WTC11 (cell line): ENCODE results near the gene USH2A. TPM values are rescaled to one million over a fixed set of nuclear protein-coding genes. Genes with fewer than 3 reads are reported as not detected.

Experiments used
- ATAC-seq: fragments of 200-7000 bp; cut with Tn5 transposase; 2 replicates; pipeline ENCODE4 v1.10.0; 2021; ENCODE audit warnings: mild to moderate bottlenecking, moderate library complexity
- CTCF ChIA-PET: fragments of 300-600 bp; sonication (Branson Sonifier 250); formaldehyde crosslinking; loops from one replicate; lab custom pipeline; 2021; ENCODE audit warnings: antibody characterized with exemption; lab: Charles Lee
- POLR2A ChIA-PET: fragments of 350-600 bp; sonication (Branson Sonifier 250); formaldehyde crosslinking; loops from one replicate; lab custom pipeline; 2021; ENCODE audit warnings: antibody characterized with exemption; lab: Charles Lee
- DNase-seq: peaks from one replicate; pipeline ENCODE4 v3.0.0; 2021; ENCODE audit warnings: low spot score
- H3K27ac Mint-ChIP-seq: 2 replicates; pipeline ENCODE4 v1.8.0; 2021; ENCODE audit warnings: mixed read lengths
- H3K27me3 Mint-ChIP-seq: 2 replicates; pipeline ENCODE4 v1.8.0; 2021; ENCODE audit warnings: low read depth, mild to moderate bottlenecking, moderate library complexity, mixed read lengths
- H3K36me3 Mint-ChIP-seq: 2 replicates; pipeline ENCODE4 v1.8.0; 2021; ENCODE audit warnings: mixed read lengths
- H3K4me1 Mint-ChIP-seq: 2 replicates; pipeline ENCODE4 v1.8.0; 2022; ENCODE audit warnings: mixed read lengths
- H3K4me3 Mint-ChIP-seq: 2 replicates; pipeline ENCODE4 v1.8.0; 2021; ENCODE audit warnings: mild to moderate bottlenecking, moderate library complexity, mixed read lengths
- H3K9me3 Mint-ChIP-seq: 2 replicates; pipeline ENCODE4 v1.8.0; 2021; ENCODE audit warnings: mixed read lengths
- ATF6 ChIP-seq: sonication (generic); formaldehyde crosslinking; IDR thresholded peaks from 2 replicates; pipeline ENCODE4 v1.8.1; 2023; ENCODE audit warnings: mild to moderate bottlenecking, missing genetic modification reagents
- CREM ChIP-seq: sonication (generic); formaldehyde crosslinking; IDR thresholded peaks from 2 replicates; pipeline ENCODE4 v1.8.1; 2022; ENCODE audit warnings: mild to moderate bottlenecking, missing genetic modification reagents, moderate library complexity
- GTF2I ChIP-seq: fragments of 250-450 bp; sonication (Bioruptor Pico); conservative IDR thresholded peaks from 2 replicates; pipeline ENCODE4 v1.4.0; 2021; ENCODE audit warnings: mild to moderate bottlenecking
- IRF2 ChIP-seq: sonication (generic); formaldehyde crosslinking; IDR thresholded peaks from 2 replicates; pipeline ENCODE4 v1.8.0; 2022; ENCODE audit warnings: low read depth, missing genetic modification reagents, borderline replicate concordance
- NR1H2 ChIP-seq: sonication (generic); formaldehyde crosslinking; IDR thresholded peaks from 2 replicates; pipeline ENCODE4 v1.9.0; 2021; ENCODE audit warnings: mild to moderate bottlenecking, moderate library complexity, missing genetic modification reagents
- SOX15 ChIP-seq: fragments of 250-450 bp; sonication (Bioruptor Pico); IDR thresholded peaks from 2 replicates; pipeline ENCODE4 v1.9.0; 2021; ENCODE audit warnings: mild to moderate bottlenecking
- SP1 ChIP-seq: sonication (generic); formaldehyde crosslinking; conservative IDR thresholded peaks from 2 replicates; pipeline ENCODE4 v1.8.1; 2022; ENCODE audit warnings: missing genetic modification reagents
- STAT6 ChIP-seq: sonication (generic); formaldehyde crosslinking; conservative IDR thresholded peaks from 2 replicates; pipeline ENCODE4 v1.8.1; 2023; ENCODE audit warnings: mild to moderate bottlenecking, low read depth, missing genetic modification reagents, moderate library complexity
- ZBTB43 ChIP-seq: sonication (generic); formaldehyde crosslinking; IDR thresholded peaks from 2 replicates; pipeline ENCODE4 v1.8.1; 2023; ENCODE audit warnings: mild to moderate bottlenecking, missing genetic modification reagents
- ZNF219 ChIP-seq: sonication (generic); formaldehyde crosslinking; IDR thresholded peaks from 2 replicates; pipeline ENCODE4 v1.8.0; 2023; ENCODE audit warnings: missing genetic modification reagents, mild to moderate bottlenecking, borderline replicate concordance
- ZNF281 ChIP-seq: sonication (generic); formaldehyde crosslinking; IDR thresholded peaks from 2 replicates; pipeline ENCODE4 v1.8.0; 2023; ENCODE audit warnings: mild to moderate bottlenecking, missing genetic modification reagents
- total RNA-seq: library from RNA; stranded (reverse); gene quantifications from 3 replicates; pipeline ENCODE4 v1.2.3, GENCODE V29; 2021
- TF ChIP-seq, protein P1 (sequence below): sonication (generic); formaldehyde crosslinking; IDR thresholded peaks from 2 replicates; pipeline ENCODE4 v1.8.0; 2023; ENCODE audit warnings: missing genetic modification reagents, mild to moderate bottlenecking, borderline replicate concordance
- TF ChIP-seq, protein P2 (sequence below): sonication (generic); formaldehyde crosslinking; IDR thresholded peaks from 2 replicates; pipeline ENCODE4 v1.8.0; 2022; ENCODE audit warnings: mild to moderate bottlenecking, missing genetic modification reagents
- TF ChIP-seq, protein P3 (sequence below): sonication (generic); formaldehyde crosslinking; IDR thresholded peaks from 2 replicates; pipeline ENCODE4 v1.8.1; 2022; ENCODE audit warnings: mild to moderate bottlenecking, moderate library complexity, missing genetic modification reagents
- TF ChIP-seq, protein P4 (sequence below): sonication (generic); formaldehyde crosslinking; IDR thresholded peaks from 2 replicates; pipeline ENCODE4 v1.8.1; 2022; ENCODE audit warnings: missing genetic modification reagents, borderline replicate concordance

The USH2A gene
- total RNA-seq, 1 experiment from 2014 or later = 0.37 TPM

DNA sequence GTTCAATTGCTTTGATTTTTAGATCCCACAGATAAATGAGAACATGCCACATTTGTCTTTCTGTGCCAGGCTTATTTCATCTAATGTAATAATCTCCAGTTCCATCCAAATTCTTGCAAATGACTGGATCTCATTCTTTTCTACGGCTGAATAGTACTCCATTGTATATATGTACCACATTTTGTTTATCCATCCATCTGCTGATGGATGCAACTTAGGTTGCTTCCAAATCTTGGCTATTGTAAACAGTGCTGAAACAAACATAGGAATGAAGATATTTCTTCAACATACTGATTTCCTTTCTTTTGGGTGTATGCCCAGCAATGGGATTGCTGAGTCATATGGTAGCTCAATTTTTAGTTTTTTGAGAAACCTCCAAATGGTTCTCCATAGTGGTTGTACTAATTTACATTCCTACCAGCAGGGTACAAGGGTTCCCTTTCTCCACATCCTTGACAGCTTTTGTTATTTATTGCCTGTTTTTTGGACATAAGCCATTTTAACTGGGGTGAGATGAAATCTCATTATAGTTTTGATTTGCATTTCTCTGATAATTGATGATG is 511.8 kb downstream of the USH2A start:
- Mint-ChIP-seq H3K4me1 (no peaks in the 10 kb centered on the region), H3K4me3 (no peak overlapping the region), H3K27me3 (no peaks in the 10 kb centered on the region; the same call in 1 of the 2 replicates), H3K36me3 (no peaks in the 10 kb centered on the region), H3K9me3 (peaks cover 6% of the 10 kb centered on the region), H3K27ac (no peak overlapping the region)
- POLR2A ChIA-PET = no interaction called here
- no peak for DNase-seq
- TF ChIP-seq, protein P1, sequence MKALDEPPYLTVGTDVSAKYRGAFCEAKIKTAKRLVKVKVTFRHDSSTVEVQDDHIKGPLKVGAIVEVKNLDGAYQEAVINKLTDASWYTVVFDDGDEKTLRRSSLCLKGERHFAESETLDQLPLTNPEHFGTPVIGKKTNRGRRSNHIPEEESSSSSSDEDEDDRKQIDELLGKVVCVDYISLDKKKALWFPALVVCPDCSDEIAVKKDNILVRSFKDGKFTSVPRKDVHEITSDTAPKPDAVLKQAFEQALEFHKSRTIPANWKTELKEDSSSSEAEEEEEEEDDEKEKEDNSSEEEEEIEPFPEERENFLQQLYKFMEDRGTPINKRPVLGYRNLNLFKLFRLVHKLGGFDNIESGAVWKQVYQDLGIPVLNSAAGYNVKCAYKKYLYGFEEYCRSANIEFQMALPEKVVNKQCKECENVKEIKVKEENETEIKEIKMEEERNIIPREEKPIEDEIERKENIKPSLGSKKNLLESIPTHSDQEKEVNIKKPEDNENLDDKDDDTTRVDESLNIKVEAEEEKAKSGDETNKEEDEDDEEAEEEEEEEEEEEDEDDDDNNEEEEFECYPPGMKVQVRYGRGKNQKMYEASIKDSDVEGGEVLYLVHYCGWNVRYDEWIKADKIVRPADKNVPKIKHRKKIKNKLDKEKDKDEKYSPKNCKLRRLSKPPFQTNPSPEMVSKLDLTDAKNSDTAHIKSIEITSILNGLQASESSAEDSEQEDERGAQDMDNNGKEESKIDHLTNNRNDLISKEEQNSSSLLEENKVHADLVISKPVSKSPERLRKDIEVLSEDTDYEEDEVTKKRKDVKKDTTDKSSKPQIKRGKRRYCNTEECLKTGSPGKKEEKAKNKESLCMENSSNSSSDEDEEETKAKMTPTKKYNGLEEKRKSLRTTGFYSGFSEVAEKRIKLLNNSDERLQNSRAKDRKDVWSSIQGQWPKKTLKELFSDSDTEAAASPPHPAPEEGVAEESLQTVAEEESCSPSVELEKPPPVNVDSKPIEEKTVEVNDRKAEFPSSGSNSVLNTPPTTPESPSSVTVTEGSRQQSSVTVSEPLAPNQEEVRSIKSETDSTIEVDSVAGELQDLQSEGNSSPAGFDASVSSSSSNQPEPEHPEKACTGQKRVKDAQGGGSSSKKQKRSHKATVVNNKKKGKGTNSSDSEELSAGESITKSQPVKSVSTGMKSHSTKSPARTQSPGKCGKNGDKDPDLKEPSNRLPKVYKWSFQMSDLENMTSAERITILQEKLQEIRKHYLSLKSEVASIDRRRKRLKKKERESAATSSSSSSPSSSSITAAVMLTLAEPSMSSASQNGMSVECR = no peak
- no peak for TF ChIP-seq SOX15
- TF ChIP-seq SP1 = no peak
- TF ChIP-seq IRF2 (CRISPR knock-in tag) = no peak
- no peak for TF ChIP-seq ZNF281
- no peak for TF ChIP-seq ZBTB43 (CRISPR knock-in tag)
- no peak for TF ChIP-seq STAT6 (CRISPR knock-in tag)
- no peak for TF ChIP-seq GTF2I (CRISPR knock-in tag)
- TF ChIP-seq, protein P2, sequence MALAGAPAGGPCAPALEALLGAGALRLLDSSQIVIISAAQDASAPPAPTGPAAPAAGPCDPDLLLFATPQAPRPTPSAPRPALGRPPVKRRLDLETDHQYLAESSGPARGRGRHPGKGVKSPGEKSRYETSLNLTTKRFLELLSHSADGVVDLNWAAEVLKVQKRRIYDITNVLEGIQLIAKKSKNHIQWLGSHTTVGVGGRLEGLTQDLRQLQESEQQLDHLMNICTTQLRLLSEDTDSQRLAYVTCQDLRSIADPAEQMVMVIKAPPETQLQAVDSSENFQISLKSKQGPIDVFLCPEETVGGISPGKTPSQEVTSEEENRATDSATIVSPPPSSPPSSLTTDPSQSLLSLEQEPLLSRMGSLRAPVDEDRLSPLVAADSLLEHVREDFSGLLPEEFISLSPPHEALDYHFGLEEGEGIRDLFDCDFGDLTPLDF (CRISPR knock-in tag) = no peak
- no peak for TF ChIP-seq CREM
- no peak for TF ChIP-seq ZNF219 (CRISPR knock-in tag)
- TF ChIP-seq ATF6 (CRISPR knock-in tag) = no peak
- TF ChIP-seq, protein P3, sequence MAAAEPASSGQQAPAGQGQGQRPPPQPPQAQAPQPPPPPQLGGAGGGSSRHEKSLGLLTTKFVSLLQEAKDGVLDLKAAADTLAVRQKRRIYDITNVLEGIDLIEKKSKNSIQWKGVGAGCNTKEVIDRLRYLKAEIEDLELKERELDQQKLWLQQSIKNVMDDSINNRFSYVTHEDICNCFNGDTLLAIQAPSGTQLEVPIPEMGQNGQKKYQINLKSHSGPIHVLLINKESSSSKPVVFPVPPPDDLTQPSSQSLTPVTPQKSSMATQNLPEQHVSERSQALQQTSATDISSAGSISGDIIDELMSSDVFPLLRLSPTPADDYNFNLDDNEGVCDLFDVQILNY (CRISPR knock-in tag) = no peak
- no peak for TF ChIP-seq NR1H2 (CRISPR knock-in tag)
- TF ChIP-seq, protein P4, sequence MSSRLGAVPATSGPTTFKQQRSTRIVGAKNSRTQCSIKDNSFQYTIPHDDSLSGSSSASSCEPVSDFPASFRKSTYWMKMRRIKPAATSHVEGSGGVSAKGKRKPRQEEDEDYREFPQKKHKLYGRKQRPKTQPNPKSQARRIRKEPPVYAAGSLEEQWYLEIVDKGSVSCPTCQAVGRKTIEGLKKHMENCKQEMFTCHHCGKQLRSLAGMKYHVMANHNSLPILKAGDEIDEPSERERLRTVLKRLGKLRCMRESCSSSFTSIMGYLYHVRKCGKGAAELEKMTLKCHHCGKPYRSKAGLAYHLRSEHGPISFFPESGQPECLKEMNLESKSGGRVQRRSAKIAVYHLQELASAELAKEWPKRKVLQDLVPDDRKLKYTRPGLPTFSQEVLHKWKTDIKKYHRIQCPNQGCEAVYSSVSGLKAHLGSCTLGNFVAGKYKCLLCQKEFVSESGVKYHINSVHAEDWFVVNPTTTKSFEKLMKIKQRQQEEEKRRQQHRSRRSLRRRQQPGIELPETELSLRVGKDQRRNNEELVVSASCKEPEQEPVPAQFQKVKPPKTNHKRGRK = no peak
- TF ChIP-seq, all 79 proteins: peak for 0
- ATAC-seq = no peak
- CTCF ChIA-PET = no interaction called here
